ENCODE results near the gene LCK. TPM values are rescaled to one million over a fixed set of nuclear protein-coding genes. Genes with fewer than 3 reads are reported as not detected.

The LCK gene
- total and polyA plus RNA-seq, 2 donors (not counting 3 experiments of a cell fraction or from before 2014, with no cell fraction given) = 0.06 TPM; not detected in 1

- POLR2A ChIA-PET = no interaction called here
- CTCF ChIA-PET = interaction anchor here (0.6 kb wide), 1 partner anchor 8 kb away, joined by 3 read pairs; the partner anchor contains the start of gene CCDC28B
Measured at GRCh38 chr1:32208469-32208868, 42.6 kb upstream of the LCK start.

More at GRCh38 chr1:32208469-32208868, 42.6 kb upstream of the LCK start:
- BruUV-seq (replicated peaks) = no TSS peak
- Histone ChIP-seq H3K9ac (replicated peaks; ENCODE audit: extremely low read depth, insufficient read depth, low read length) (no peak overlapping the region), H3K27ac (ENCODE audit: insufficient read depth, low read depth, low read length) (no peak overlapping the region), H3K79me2 (ENCODE audit: control insufficient read depth, insufficient read depth, low read length) (no peaks in the 10 kb centered on the region), H3K27me3 (ENCODE audit: control insufficient read depth in 2 of 2, insufficient read depth in 2 of 2, low read length in 2 of 2) (no peaks in the 10 kb centered on the region), H3K9me3 (replicated peaks; ENCODE audit: control insufficient read depth, insufficient read depth, low read length) (no peaks in the 10 kb centered on the region), H4K20me1 (replicated peaks; ENCODE audit: control insufficient read depth, extremely low read depth, insufficient read depth, low read length) (no peaks in the 10 kb centered on the region), H3K4me1 (ENCODE audit: control insufficient read depth, extremely low read depth, insufficient read depth, low read length) (peaks cover 15% of the 10 kb centered on the region), H3K36me3 (ENCODE audit: control insufficient read depth in 2 of 2, extremely low read depth in 1 of 2, insufficient read depth in 2 of 2, low read length in 2 of 2) (no peaks in the 10 kb centered on the region), H3K4me2 (ENCODE audit: insufficient read depth, low read length) (no peak overlapping the region), H3K4me3 (replicated peaks in 1 of 3; ENCODE audit: insufficient read depth in 1 of 3, low read depth in 1 of 3, low read length in 3 of 3) (no peak overlapping the region), H3K9me1 (replicated peaks; ENCODE audit: control insufficient read depth, extremely low read depth, insufficient read depth, low read length) (no peaks in the 10 kb centered on the region), H2AFZ (ENCODE audit: low read depth, low read length) (no peak overlapping the region)
- TF ChIP-seq EZH2 (IDR thresholded peaks at IDR 0.05; ENCODE audit: borderline replicate concordance, low read depth, low read length, severe bottlenecking) = no peak
- no peak for TF ChIP-seq POLR2AphosphoS5 (IDR thresholded peaks at IDR 0.05; ENCODE audit: insufficient read depth, low read depth, low read length)
- TF ChIP-seq MAX (IDR thresholded peaks at IDR 0.05; ENCODE audit: insufficient read depth, insufficient read length) = no peak
- no peak for TF ChIP-seq CTCF (IDR thresholded peaks at IDR 0.05; ENCODE audit: extremely low read depth in 1 of 2, insufficient read depth in 1 of 2, low read depth in 1 of 2, low read length in 2 of 2)
- TF ChIP-seq JUN (IDR thresholded peaks at IDR 0.05; ENCODE audit: borderline replicate concordance, insufficient read depth, insufficient read length, low read depth) = no peak
- no peak for TF ChIP-seq POLR2A (IDR thresholded peaks at IDR 0.05; ENCODE audit: low read depth, low read length)
- no peak for TF ChIP-seq GATA2 (IDR thresholded peaks at IDR 0.05; ENCODE audit: insufficient read depth, insufficient read length, low read depth, low read length)
- TF ChIP-seq FOS (IDR thresholded peaks at IDR 0.05; ENCODE audit: borderline replicate concordance, insufficient read depth, low read length) = no peak
- TF ChIP-seq MYC (IDR thresholded peaks at IDR 0.05; ENCODE audit: low read depth, low read length) = no peak
- intact Hi-C loops (cut with micrococcal nuclease) (no loop called here), dilution Hi-C loops (cut with MboI; ENCODE audit: extremely low pct_ligation_motif_present, low sequenced_read_pairs) (no loop called here)
- DNase-seq (ENCODE audit: low read depth, low spot score) (no peak), FAIRE-seq (no peak)
